ENCODE measurements around the gene CARD19.
"Not testable (repeated sequence)": the region's sequence is repeated elsewhere in the genome, so short reads cannot be mapped to it uniquely, and the experiment has no call there.

Gene CARD19

GRCh38 chr9:93100276-93100636 is 4.2 kb downstream of the CARD19 start:
- no peak overlapping the region for H3K27ac ChIP-seq
- no peak for TF ChIP-seq CTCF (conservative IDR thresholded peaks at IDR 0.05)

GRCh38 chr9:93101086-93101485 is 5.1 kb downstream of the CARD19 start:
- not testable (repeated sequence) for H3K27ac ChIP-seq

GRCh38 chr9:93105620-93106019 is 9.6 kb downstream of the CARD19 start:
- no peak for TF ChIP-seq CTCF (conservative IDR thresholded peaks at IDR 0.05)
- no peak overlapping the region for H3K27ac ChIP-seq

- H3K27ac ChIP-seq: no peak overlapping the region
- TF ChIP-seq CTCF (conservative IDR thresholded peaks at IDR 0.05): no peak
Observed at GRCh38 chr9:93107151-93107824, 11.3 kb downstream of the CARD19 start.

- TF ChIP-seq CTCF (conservative IDR thresholded peaks at IDR 0.05): no peak
- no peak overlapping the region for H3K27ac ChIP-seq
Observed at GRCh38 chr9:93107825-93108161, 11.8 kb downstream of the CARD19 start.

- no peak overlapping the region for H3K27ac ChIP-seq
- no peak for TF ChIP-seq CTCF (conservative IDR thresholded peaks at IDR 0.05)
Observed at GRCh38 chr9:93108291-93109041, 12.4 kb downstream of the CARD19 start.

- no peak for TF ChIP-seq CTCF (conservative IDR thresholded peaks at IDR 0.05)
Observed at GRCh38 chr9:93110311-93110855, 14.4 kb downstream of the CARD19 start.

GRCh38 chr9:93111001-93111370 is 15.0 kb downstream of the CARD19 start:
- no peak for TF ChIP-seq CTCF (conservative IDR thresholded peaks at IDR 0.05)
- no peak overlapping the region for H3K27ac ChIP-seq

More at GRCh38 chr9:93110311-93110855, 14.4 kb downstream of the CARD19 start:
- no peak overlapping the region for H3K27ac ChIP-seq

Measured in VCaP (cell line).